Activated CD8-positive, alpha-beta T cell treated with anti-CD3 and anti-CD28 coated beads for 36 hours (primary cell): ENCODE measurements around the gene NR5A2. TPM values are rescaled to one million over a fixed set of nuclear protein-coding genes. Genes with fewer than 3 reads are reported as not detected.

Experiments used
- ATAC-seq: fragments of 200-7000 bp; cut with Tn5 transposase; one replicate; pipeline ENCODE4 v1.10.0; 2021; ENCODE audit warnings: mild to moderate bottlenecking, moderate library complexity
- CTCF ChIA-PET: fragments of 350-600 bp; sonication (Branson Sonifier 250); formaldehyde crosslinking; loops from one replicate; lab custom pipeline; 2021; ENCODE audit warnings: antibody characterized with exemption; lab: Charles Lee
- POLR2A ChIA-PET: fragments of 350-600 bp; sonication (Branson Sonifier 250); formaldehyde crosslinking; loops from one replicate; lab custom pipeline; 2021; ENCODE audit warnings: antibody characterized with exemption; lab: Charles Lee
- DNase-seq: peaks from one replicate; pipeline ENCODE4 v3.0.0-alpha.2; 2020
- H3K27ac Mint-ChIP-seq: one replicate; pipeline ENCODE4 v1.8.0; 2021; ENCODE audit warnings: mild to moderate bottlenecking, mixed read lengths
- H3K27me3 Mint-ChIP-seq: one replicate; pipeline ENCODE4 v1.8.0; 2021; ENCODE audit warnings: mixed read lengths
- H3K36me3 Mint-ChIP-seq: one replicate; pipeline ENCODE4 v1.8.0; 2021; ENCODE audit warnings: low read depth, mixed read lengths
- H3K4me1 Mint-ChIP-seq: one replicate; pipeline ENCODE4 v1.8.0; 2021; ENCODE audit warnings: low read depth, mixed read lengths
- H3K4me3 Mint-ChIP-seq: one replicate; pipeline ENCODE4 v1.8.0; 2021; ENCODE audit warnings: mild to moderate bottlenecking, moderate library complexity, mixed read lengths
- H3K9me3 Mint-ChIP-seq: one replicate; pipeline ENCODE4 v1.8.0; 2021; ENCODE audit warnings: mixed read lengths
- intact Hi-C: fragments of 100-400 bp; cut with micrococcal nuclease; formaldehyde crosslinking; loops from one replicate; pipeline ENCODE4 v1.10.0; 2022
- total RNA-seq, 2 experiments: library from RNA; stranded (reverse); gene quantifications; one replicate each; pipeline ENCODE4 v1.2.3, GENCODE V29; 2021
- TF ChIP-seq, protein P1 (sequence below): fragments of 200-600 bp; IDR thresholded peaks from one replicate; pipeline ENCODE4 v1.8.0; 2022; ENCODE audit warnings: antibody characterized with exemption, mild to moderate bottlenecking

The NR5A2 gene
- total RNA-seq, 2 experiments from 2014 or later = not detected

- no peak for DNase-seq
- Mint-ChIP-seq H3K27me3 (no peaks in the 10 kb centered on the region), H3K9me3 (no peaks in the 10 kb centered on the region), H3K4me3 (no peak overlapping the region), H3K36me3 (no peaks in the 10 kb centered on the region), H3K4me1 (peaks cover 13% of the 10 kb centered on the region), H3K27ac (no peak overlapping the region)
- CTCF ChIA-PET = interaction anchor here (1.4 kb wide), 1 partner anchor 142 kb away, joined by 3 read pairs; no protein-coding TSS in a partner anchor
- ATAC-seq = no peak
- intact Hi-C loops = no loop called here
- TF ChIP-seq, protein P1, sequence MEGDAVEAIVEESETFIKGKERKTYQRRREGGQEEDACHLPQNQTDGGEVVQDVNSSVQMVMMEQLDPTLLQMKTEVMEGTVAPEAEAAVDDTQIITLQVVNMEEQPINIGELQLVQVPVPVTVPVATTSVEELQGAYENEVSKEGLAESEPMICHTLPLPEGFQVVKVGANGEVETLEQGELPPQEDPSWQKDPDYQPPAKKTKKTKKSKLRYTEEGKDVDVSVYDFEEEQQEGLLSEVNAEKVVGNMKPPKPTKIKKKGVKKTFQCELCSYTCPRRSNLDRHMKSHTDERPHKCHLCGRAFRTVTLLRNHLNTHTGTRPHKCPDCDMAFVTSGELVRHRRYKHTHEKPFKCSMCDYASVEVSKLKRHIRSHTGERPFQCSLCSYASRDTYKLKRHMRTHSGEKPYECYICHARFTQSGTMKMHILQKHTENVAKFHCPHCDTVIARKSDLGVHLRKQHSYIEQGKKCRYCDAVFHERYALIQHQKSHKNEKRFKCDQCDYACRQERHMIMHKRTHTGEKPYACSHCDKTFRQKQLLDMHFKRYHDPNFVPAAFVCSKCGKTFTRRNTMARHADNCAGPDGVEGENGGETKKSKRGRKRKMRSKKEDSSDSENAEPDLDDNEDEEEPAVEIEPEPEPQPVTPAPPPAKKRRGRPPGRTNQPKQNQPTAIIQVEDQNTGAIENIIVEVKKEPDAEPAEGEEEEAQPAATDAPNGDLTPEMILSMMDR = no peak
- POLR2A ChIA-PET = no interaction called here
Observed at GRCh38 chr1:200134116-200134515, 106.6 kb downstream of the NR5A2 start.

DNA sequence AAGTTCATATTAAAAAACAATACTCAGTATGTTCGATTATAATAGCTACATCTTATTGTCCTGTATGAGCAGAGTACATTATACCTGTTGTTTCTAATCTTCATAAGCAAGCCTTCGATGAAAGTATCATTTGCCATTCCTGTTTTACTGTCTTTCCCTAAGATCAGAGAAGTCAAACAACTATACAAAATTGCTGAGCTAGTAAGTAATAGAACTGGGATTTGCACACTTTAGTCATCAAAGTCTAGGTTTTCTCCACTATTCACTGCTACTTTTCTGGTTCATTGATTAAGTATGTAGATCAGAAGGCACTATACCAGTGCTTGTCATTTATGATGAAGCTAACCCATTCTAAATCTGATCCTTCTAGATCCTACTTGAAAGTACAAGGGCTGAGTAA lies 108.9 kb downstream of the NR5A2 start:
- no peaks in the 10 kb centered on the region for H3K36me3 Mint-ChIP-seq
- ChIA-PET POLR2A (interaction anchor here (0.7 kb wide), 1 partner anchor 99 kb away, joined by 3 read pairs; no protein-coding TSS in a partner anchor), CTCF (interaction anchor here (0.6 to 1.2 kb wide), 2 partner anchors 69 to 171 kb away, joined by 3 to 4 read pairs; no protein-coding TSS in a partner anchor)
- TF ChIP-seq, protein P1 = no peak
- no peaks in the 10 kb centered on the region for H3K27me3 Mint-ChIP-seq
- no peaks in the 10 kb centered on the region for H3K9me3 Mint-ChIP-seq
- DNase-seq (no peak), ATAC-seq (no peak)
- no peak overlapping the region for H3K27ac Mint-ChIP-seq
- no peak overlapping the region for H3K4me3 Mint-ChIP-seq
- no peaks in the 10 kb centered on the region for H3K4me1 Mint-ChIP-seq
- intact Hi-C loops = loop anchor here (5.0 kb wide), 1 partner anchor 166 kb away; no protein-coding TSS in a partner anchor

GRCh38 chr1:200139661-200140250 lies 112.2 kb downstream of the NR5A2 start:
- POLR2A ChIA-PET = interaction anchor here (1.0 kb wide), 1 partner anchor 96 kb away, joined by 3 read pairs; no protein-coding TSS in a partner anchor
- intact Hi-C loops = loop anchor here (2.0 to 5.0 kb wide), 2 partner anchors 163 to 349 kb away; no protein-coding TSS in a partner anchor
- ATAC-seq (peak; percentile 85), DNase-seq (peak; percentile 45)
- TF ChIP-seq, protein P1 = peak; percentile 90
- CTCF ChIA-PET = interaction anchor here (0.7 to 1.9 kb wide), 30 partner anchors 9 to 372 kb away, joined by 3 to 13 read pairs (median 4); no protein-coding TSS in a partner anchor
- Mint-ChIP-seq H3K9me3 (no peaks in the 10 kb centered on the region), H3K36me3 (no peaks in the 10 kb centered on the region), H3K4me3 (no peak overlapping the region), H3K27me3 (no peaks in the 10 kb centered on the region), H3K27ac (no peak overlapping the region), H3K4me1 (no peaks in the 10 kb centered on the region)

GRCh38 chr1:200143347-200143746 lies 115.8 kb downstream of the NR5A2 start:
- TF ChIP-seq, protein P1 = no peak
- CTCF ChIA-PET = interaction anchor here (0.7 to 1.1 kb wide), 3 partner anchors 10 to 194 kb away, joined by 3 to 4 read pairs (median 3); no protein-coding TSS in a partner anchor
- DNase-seq = no peak
- Mint-ChIP-seq H3K4me3 (no peak overlapping the region), H3K4me1 (no peaks in the 10 kb centered on the region), H3K27me3 (no peaks in the 10 kb centered on the region), H3K36me3 (no peaks in the 10 kb centered on the region), H3K9me3 (no peaks in the 10 kb centered on the region), H3K27ac (no peak overlapping the region)
- POLR2A ChIA-PET = interaction anchor here (0.8 kb wide), 1 partner anchor 11 kb away, joined by 3 read pairs; no protein-coding TSS in a partner anchor
- intact Hi-C loops = no loop called here
- ATAC-seq = no peak

DNA sequence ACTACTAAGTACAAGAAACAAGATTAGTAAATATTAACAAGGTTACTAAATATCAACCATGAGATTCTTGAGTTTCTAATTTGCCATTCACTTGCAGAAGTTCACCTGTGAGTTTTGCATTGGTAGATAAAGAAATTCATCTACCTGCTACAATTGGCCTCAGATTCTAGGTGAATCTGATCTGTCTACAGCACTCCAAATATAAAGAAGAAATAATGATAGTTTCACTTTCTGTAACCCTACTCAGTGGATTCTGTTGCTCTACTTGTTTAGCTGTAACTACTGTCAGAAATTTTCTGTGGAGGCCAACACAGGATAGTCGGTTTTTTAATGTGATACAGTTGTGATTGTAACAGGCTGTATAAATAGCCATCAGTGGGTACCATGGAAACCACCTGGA lies 118.6 kb downstream of the NR5A2 start:
- no peak overlapping the region for H3K4me3 Mint-ChIP-seq
- ChIA-PET POLR2A (no interaction called here), CTCF (no interaction called here)
- H3K27ac Mint-ChIP-seq = no peak overlapping the region
- ATAC-seq = no peak
- DNase-seq = no peak
- peaks cover 14% of the 10 kb centered on the region for H3K4me1 Mint-ChIP-seq
- no peaks in the 10 kb centered on the region for H3K27me3 Mint-ChIP-seq
- no peaks in the 10 kb centered on the region for H3K36me3 Mint-ChIP-seq
- H3K9me3 Mint-ChIP-seq = no peaks in the 10 kb centered on the region
- intact Hi-C loops = no loop called here
- TF ChIP-seq, protein P1 = no peak
